SK-N-SH treated with all-trans-retinoic acid at 6 μM for 48 hours (cell line): ENCODE results near the gene LYZ.

Source experiments
- ARNTL ChIP-seq: fragments of 450-650 bp; formaldehyde crosslinking; IDR thresholded peaks from 2 replicates; pipeline ENCODE4 v1.5.0; 2020; ENCODE audit warnings: low read depth, mild to moderate bottlenecking, moderate library complexity, borderline replicate concordance
- CSDC2 ChIP-seq: fragments of 250-450 bp; sonication (Bioruptor Pico); IDR thresholded peaks from 2 replicates; pipeline ENCODE4 v1.5.0; 2020; ENCODE audit warnings: mild to moderate bottlenecking, moderate library complexity
- ISL1 ChIP-seq: fragments of 250-450 bp; sonication (Bioruptor Pico); IDR thresholded peaks from 2 replicates; pipeline ENCODE4 v2.1.2; 2022; ENCODE audit warnings: mild to moderate bottlenecking, moderate library complexity
- PPARA ChIP-seq: fragments of 250-450 bp; sonication (Bioruptor Pico); IDR thresholded peaks from 2 replicates; pipeline ENCODE4 v1.5.0; 2020; ENCODE audit warnings: mild to moderate bottlenecking, borderline replicate concordance
- TOX ChIP-seq: fragments of 250-450 bp; sonication (Bioruptor Pico); IDR thresholded peaks from 2 replicates; pipeline ENCODE4 v1.8.0; 2021; ENCODE audit warnings: mild to moderate bottlenecking, moderate library complexity, borderline replicate concordance
- ZFP3 ChIP-seq: fragments of 250-450 bp; sonication (Bioruptor Pico); IDR thresholded peaks from 2 replicates; pipeline ENCODE4 v1.5.0; 2020; ENCODE audit warnings: mild to moderate bottlenecking, moderate library complexity
- ZFP30 ChIP-seq: fragments of 450-650 bp; formaldehyde crosslinking; IDR thresholded peaks from 2 replicates; pipeline ENCODE4 v1.5.0; 2022; ENCODE audit warnings: mild to moderate bottlenecking, moderate library complexity
- ZNF565 ChIP-seq: fragments of 450-650 bp; formaldehyde crosslinking; conservative IDR thresholded peaks from 2 replicates; pipeline ENCODE4 v1.5.0; 2020; ENCODE audit warnings: low read depth, mild to moderate bottlenecking, moderate library complexity
- ZNF70 ChIP-seq: fragments of 450-650 bp; formaldehyde crosslinking; IDR thresholded peaks from 2 replicates; pipeline ENCODE4 v1.5.0; 2020; ENCODE audit warnings: mild to moderate bottlenecking, moderate library complexity
- TF ChIP-seq, protein P1 (sequence below): fragments of 250-450 bp; sonication (Bioruptor Pico); IDR thresholded peaks from 2 replicates; pipeline ENCODE4 v1.5.0; 2020; ENCODE audit warnings: mild to moderate bottlenecking, moderate library complexity
- TF ChIP-seq, protein P2 (sequence below): fragments of 250-450 bp; sonication (Bioruptor Pico); IDR thresholded peaks from 2 replicates; pipeline ENCODE4 v1.8.0; 2020; ENCODE audit warnings: mild to moderate bottlenecking, moderate library complexity, borderline replicate concordance
- TF ChIP-seq, protein P3 (sequence below): fragments of 250-450 bp; sonication (Bioruptor Pico); IDR thresholded peaks from 2 replicates; pipeline ENCODE4 v1.5.1; 2020; ENCODE audit warnings: low read depth, mild to moderate bottlenecking, moderate library complexity
- TF ChIP-seq, protein P4 (sequence below): fragments of 250-450 bp; sonication (Bioruptor Pico); IDR thresholded peaks from 2 replicates; pipeline ENCODE4 v1.8.0; 2021; ENCODE audit warnings: low read depth, mild to moderate bottlenecking, moderate library complexity, borderline replicate concordance

DNA sequence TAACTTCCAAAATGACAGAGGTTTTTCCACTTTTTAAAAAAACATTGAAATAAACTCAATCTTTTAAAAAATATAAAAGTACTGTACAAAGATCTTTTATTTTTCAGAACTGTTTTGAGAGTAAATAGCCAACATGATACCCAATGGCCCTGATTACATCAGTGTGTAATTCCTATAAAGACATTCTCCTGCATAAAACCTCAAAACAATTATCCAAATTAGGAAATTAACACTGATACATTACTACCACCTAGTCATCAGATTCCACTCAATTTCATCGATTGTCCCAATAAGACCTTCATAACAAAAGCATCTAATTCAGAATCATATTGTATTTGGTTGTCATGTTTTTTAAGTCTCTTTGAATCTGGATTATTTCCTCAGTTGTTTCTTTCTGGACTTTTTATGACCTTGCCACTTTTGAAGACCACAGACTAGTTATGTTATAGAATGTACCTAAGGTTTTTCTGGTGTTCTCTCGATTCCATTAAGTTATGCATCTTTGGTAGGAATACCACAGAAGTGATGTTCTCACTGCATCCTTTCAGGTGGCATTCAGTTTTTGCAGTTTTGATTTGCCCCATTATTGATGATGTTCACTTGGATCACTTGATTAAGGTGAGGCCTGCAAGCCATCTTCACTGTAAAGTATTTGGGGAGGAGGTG, 7.3 kb downstream of the LYZ start:
- TF ChIP-seq ZNF70: no peak
- TF ChIP-seq ZNF565: no peak
- TF ChIP-seq TOX (CRISPR knock-in tag): no peak
- TF ChIP-seq, protein P1, sequence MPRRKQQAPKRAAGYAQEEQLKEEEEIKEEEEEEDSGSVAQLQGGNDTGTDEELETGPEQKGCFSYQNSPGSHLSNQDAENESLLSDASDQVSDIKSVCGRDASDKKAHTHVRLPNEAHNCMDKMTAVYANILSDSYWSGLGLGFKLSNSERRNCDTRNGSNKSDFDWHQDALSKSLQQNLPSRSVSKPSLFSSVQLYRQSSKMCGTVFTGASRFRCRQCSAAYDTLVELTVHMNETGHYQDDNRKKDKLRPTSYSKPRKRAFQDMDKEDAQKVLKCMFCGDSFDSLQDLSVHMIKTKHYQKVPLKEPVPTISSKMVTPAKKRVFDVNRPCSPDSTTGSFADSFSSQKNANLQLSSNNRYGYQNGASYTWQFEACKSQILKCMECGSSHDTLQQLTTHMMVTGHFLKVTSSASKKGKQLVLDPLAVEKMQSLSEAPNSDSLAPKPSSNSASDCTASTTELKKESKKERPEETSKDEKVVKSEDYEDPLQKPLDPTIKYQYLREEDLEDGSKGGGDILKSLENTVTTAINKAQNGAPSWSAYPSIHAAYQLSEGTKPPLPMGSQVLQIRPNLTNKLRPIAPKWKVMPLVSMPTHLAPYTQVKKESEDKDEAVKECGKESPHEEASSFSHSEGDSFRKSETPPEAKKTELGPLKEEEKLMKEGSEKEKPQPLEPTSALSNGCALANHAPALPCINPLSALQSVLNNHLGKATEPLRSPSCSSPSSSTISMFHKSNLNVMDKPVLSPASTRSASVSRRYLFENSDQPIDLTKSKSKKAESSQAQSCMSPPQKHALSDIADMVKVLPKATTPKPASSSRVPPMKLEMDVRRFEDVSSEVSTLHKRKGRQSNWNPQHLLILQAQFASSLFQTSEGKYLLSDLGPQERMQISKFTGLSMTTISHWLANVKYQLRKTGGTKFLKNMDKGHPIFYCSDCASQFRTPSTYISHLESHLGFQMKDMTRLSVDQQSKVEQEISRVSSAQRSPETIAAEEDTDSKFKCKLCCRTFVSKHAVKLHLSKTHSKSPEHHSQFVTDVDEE (CRISPR knock-in tag): no peak
- no peak for TF ChIP-seq ARNTL (CRISPR knock-in tag)
- no peak for TF ChIP-seq ZFP3 (CRISPR knock-in tag)
- TF ChIP-seq, protein P2, sequence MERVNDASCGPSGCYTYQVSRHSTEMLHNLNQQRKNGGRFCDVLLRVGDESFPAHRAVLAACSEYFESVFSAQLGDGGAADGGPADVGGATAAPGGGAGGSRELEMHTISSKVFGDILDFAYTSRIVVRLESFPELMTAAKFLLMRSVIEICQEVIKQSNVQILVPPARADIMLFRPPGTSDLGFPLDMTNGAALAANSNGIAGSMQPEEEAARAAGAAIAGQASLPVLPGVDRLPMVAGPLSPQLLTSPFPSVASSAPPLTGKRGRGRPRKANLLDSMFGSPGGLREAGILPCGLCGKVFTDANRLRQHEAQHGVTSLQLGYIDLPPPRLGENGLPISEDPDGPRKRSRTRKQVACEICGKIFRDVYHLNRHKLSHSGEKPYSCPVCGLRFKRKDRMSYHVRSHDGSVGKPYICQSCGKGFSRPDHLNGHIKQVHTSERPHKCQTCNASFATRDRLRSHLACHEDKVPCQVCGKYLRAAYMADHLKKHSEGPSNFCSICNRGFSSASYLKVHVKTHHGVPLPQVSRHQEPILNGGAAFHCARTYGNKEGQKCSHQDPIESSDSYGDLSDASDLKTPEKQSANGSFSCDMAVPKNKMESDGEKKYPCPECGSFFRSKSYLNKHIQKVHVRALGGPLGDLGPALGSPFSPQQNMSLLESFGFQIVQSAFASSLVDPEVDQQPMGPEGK: no peak
- TF ChIP-seq CSDC2: no peak
- no peak for TF ChIP-seq ISL1 (CRISPR knock-in tag)
- TF ChIP-seq, protein P3, sequence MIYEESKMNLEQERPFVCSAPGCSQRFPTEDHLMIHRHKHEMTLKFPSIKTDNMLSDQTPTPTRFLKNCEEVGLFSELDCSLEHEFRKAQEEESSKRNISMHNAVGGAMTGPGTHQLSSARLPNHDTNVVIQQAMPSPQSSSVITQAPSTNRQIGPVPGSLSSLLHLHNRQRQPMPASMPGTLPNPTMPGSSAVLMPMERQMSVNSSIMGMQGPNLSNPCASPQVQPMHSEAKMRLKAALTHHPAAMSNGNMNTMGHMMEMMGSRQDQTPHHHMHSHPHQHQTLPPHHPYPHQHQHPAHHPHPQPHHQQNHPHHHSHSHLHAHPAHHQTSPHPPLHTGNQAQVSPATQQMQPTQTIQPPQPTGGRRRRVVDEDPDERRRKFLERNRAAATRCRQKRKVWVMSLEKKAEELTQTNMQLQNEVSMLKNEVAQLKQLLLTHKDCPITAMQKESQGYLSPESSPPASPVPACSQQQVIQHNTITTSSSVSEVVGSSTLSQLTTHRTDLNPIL (CRISPR knock-in tag): no peak
- TF ChIP-seq ZFP30 (CRISPR knock-in tag): no peak
- TF ChIP-seq PPARA (CRISPR knock-in tag): no peak
- TF ChIP-seq, protein P4, sequence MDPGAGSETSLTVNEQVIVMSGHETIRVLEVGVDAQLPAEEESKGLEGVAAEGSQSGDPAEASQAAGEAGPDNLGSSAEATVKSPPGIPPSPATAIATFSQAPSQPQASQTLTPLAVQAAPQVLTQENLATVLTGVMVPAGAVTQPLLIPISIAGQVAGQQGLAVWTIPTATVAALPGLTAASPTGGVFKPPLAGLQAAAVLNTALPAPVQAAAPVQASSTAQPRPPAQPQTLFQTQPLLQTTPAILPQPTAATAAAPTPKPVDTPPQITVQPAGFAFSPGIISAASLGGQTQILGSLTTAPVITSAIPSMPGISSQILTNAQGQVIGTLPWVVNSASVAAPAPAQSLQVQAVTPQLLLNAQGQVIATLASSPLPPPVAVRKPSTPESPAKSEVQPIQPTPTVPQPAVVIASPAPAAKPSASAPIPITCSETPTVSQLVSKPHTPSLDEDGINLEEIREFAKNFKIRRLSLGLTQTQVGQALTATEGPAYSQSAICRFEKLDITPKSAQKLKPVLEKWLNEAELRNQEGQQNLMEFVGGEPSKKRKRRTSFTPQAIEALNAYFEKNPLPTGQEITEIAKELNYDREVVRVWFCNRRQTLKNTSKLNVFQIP (CRISPR knock-in tag): no peak
